NOMO-1 treated with DMSO at 0.1 percent for 48 hours (cell line): ENCODE data around the gene EXOSC1.

Experiments
- DNase-seq: peaks from one replicate; lab custom pipeline; 2025; ENCODE audit not compliant: unreplicated experiment; lab: John Stamatoyannopoulos, UW

EXOSC1 gene

DNA sequence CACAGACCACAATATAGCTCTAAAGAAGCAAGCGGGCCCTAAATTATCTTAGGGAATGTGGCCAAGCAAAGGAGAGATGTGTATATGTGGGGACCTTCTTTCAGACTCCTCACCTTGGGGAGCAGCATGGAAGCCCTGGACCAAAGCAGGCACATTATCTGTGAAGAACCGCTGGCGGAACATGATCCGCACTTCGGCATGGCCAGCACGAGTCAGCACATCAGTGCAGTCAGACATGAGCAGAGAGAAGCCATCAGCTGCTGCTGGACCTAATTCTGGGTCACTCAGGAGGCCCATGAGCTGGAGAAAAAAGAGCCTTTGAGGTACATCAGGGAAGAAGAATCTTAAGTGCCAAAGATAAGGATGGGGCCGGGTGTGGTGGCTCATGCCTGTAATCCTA, 14.1 kb upstream of the EXOSC1 start:
- DNase-seq = no peak

DNA sequence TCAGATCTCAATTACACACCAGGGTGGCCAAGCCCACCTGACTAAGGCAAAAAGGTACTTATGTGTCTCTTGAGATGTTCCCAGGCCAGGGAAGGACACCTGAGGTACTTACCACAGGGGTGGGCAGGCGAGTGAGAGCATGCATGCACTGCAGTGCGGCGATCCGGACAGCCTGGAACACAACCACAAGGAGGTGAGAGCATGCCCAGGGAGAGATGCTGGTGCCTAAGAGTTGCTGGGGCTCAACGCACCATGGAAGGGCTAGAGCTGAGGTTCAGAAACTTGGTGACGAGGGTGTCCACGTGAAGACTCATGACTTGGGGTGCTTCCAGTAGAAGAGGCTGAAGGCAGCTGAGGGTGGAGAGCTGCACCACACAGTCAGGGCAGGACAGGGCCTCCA, 13.3 kb upstream of the EXOSC1 start:
- no peak for DNase-seq

DNA sequence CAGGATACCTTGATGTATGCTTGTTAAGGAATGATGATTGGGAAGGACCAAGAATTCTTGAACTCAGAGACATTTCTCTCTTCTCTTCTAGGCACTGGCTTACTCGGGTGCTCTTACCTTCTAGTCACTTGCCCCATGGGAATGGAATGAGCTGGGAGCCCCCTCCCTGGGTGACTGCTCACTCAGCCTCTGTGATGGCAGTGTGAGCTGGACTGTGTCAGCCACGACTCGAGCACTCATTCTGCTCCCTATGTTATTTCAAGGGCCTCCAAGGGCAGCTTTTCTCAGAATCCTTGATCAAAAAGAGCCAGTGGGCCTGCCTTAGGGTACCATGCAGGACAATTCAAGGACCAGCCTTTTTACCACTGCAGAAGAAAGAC, 10.9 kb upstream of the EXOSC1 start:
- no peak for DNase-seq

DNA sequence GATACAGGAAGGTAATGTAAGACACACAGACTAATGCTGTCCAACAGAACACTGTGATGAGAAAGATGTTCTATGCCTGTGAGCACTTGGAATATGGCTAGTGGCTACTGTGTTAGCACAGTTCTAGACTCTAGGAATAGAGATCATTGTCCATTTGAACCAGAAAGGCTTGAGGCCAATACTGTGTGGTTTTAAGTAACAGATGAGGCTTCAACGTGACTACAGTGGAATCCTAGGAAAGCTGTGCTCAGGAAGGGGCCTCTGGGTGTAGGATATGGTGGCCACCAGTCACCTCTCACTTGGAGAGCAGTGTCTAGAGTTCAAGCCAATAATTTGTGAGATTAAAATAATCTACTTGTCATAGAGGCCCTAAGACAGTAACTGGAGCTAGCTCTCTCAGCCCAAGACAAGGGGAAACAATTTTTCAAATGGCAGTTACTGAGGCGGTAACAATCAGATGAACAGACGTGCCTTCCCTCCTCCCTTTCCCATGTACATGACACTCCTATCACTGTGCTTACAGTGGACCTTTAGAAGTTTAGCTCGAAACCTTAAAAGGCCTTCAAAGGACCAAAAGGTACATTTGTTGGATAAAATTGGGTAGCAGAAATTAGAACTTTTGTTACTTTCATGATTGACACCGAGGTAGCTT, 10.4 kb upstream of the EXOSC1 start:
- DNase-seq = no peak

DNA sequence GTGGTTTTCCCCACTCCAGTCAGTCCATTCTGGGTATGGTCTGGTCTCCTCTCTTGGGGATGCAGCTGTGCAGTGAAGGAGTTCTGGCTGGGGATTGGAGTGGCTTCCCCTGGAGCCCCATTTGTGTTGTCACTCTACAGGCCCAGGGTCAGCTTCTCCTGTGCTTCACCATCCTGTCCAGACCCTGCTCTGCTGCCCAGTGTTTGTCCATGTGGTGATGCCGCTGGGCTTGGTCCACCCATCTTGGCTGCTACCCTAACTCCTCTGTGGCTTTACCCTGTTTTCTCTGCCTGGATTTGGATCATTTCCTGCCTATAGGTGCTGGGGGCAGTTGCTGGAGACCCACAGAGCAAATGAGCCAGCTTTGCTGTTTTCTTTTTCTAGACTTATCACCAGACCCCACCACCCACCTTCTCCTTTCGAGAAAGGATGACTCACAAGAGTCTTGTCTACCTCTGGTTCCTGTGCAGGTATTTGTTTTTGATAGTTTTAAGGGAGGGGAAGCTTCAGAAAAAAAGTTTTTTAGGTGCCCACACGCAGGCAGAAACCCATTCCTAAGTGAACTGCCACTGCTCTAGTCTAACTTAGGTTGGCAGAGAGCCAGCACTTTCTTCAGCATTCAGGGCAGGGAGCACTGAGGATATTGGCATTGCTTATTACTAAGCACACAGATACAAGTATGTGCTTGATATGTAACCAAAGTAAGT, 8.7 kb upstream of the EXOSC1 start:
- DNase-seq = no peak

DNA sequence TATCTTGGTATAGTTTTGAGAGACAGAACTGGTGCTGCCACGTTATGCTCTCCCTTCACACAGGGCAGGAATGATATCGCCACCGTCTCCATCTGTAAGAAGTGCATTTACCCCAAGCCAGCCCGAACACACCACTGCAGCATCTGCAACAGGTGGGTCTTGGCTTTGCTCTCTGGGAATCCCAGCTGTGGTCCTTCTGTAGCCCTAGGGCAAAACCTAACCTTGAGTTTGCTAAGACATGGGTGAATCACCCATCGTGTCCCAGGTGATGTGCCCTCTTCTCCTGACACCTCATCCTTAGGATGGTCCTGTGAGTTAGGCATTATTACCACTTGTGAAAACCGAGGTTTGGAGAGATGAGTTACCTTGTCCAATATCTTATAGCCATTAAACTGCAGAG, 6.5 kb upstream of the EXOSC1 start:
- DNase-seq = no peak

DNA sequence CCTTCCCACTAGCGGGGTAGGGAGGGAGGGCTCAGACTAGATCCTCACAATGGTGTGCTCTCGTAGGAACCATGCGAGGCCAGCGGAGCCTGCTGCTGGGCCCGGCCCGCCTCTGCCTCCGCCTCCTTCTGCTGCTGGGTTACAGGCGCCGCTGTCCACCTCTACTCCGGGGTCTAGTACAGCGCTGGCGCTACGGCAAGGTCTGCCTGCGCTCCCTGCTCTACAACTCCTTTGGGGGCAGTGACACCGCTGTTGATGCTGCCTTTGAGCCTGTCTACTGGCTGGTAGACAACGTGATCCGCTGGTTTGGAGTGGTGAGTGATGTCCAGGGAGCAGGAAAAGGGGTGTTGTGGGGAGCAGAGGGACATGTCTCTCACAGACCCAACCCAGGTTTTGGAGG, 5.8 kb upstream of the EXOSC1 start:
- DNase-seq = no peak

DNA sequence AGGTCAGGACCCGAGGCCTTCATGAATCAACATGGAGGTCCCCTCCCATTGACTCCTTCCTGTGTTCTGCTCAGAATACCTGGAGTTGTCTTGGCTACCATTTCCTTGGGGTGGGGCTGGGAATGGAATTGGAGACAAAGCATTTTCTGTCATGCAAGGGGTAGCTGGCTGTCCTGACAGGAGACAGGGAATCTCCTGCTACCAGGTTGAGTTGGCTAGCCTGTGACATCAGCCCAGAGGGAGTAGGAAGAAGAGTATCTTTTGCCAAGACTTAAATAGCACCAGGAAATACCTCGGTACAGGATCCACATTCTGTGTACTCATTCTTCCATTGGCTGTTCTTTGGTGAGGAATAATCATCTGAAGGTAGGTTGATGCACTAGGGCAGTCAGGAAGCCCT, 5.0 kb upstream of the EXOSC1 start:
- no peak for DNase-seq

DNA sequence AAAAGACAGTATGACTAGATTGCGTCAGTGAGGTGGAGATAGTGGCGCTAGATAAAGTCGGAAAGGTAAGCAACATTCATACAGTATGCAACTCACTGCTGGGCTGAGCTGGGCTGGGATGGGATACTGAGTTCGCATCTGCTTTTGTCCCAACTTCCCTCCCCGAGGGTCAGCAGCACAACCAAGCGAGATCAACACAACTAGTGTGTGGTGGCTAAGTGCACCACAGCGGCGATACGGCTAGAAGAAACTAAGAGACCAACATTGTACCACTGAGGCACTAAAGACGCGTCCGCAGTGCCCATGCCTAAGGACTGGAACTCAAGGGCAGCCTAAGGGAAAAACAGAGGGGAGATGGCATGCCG, 467 bp downstream of the EXOSC1 start:
- no peak for DNase-seq

DNA sequence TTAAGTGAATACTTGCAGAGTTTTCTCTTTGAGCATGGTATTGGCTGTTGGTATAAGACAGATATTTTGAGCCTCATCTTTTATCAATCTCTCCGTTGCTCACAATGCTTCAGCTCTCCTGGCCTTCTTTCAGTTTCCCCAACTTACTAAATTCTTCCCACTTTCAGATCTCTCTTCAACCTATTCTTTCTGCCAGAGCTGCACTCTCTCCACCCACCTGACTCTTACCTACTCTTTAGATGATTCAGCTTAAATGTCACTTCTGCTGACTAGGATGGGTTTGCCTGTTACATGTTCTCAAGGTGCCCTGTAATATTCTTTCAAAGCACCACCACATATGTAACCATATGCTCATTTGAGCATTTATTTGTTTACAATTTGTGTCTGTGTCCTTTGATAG, 1.6 kb downstream of the EXOSC1 start:
- DNase-seq = no peak

DNA sequence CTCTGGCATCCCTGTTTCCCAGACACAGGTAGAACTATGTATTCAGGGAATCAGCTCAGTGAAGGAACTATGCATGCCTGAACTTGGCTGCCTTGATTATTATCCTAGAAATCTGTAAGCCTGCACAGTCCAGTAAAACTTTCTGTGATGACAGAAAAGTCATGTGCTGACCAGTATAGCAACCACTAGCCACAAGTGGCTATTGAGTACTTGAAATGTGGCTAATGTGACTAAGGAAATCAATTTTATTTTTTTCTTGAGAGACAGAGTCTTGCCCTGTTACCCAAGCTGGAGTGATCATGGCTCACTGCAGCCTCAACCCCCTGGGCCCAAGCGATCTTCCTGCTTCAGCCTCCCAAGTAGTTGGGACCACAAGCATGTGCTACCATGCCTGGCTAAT, 3.5 kb downstream of the EXOSC1 start:
- no peak for DNase-seq

DNA sequence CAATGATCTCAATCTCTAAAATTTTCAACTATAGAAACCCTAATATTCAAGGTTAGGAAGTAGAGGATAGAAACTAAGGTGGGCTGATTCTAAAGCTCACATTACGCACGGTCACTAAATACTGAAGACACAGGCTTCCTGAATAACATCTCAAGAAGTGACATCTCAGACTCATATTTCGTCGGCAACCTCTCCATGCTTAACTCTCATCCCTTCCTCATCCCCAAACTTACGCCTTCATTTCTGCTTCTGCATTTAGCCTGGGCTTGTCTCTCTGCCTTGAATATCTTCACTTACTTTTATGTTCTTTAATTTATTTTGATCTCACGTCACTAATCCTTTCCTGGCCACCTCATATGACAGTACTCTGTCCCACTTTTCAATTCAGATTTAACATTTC, 10.6 kb downstream of the EXOSC1 start:
- no peak for DNase-seq

DNA sequence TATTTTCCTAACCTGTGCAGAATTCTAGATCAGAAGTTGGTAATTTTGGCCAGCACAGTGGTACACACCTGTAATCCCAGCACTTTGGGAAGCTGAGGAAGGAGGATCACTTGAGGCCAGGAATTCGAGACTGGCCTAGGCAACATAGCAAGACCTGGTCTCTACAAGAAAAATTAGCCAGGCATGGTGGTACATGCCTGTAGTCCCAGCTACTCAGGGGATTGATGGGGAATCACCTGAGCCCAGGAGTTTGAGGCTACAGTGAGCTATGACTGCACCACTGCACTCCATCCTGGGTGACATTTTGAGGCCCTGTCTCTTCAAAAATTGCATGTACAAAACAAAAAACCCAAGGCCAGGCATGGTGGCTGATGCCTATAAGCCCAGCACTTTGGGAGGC, 11.2 kb downstream of the EXOSC1 start:
- DNase-seq = no peak

DNA sequence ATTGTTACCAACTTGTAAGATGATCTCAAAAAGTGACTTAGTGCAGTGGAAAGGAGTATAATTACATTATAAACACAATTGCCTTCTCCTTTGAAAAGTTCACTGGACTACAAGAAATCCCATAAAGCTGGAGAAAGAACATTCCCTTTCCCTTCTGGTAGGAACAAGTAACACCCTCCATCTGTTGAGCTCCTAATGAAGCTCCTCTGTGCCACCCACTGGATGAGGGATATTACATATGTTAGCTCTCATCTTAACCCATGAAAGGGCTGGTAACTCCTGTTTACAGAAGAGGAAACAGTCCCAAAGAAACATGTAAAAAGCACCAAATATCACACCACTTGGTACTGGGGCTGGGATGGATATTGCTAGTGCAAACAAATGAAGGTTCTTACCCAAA, 11.8 kb downstream of the EXOSC1 start:
- DNase-seq = no peak

DNA sequence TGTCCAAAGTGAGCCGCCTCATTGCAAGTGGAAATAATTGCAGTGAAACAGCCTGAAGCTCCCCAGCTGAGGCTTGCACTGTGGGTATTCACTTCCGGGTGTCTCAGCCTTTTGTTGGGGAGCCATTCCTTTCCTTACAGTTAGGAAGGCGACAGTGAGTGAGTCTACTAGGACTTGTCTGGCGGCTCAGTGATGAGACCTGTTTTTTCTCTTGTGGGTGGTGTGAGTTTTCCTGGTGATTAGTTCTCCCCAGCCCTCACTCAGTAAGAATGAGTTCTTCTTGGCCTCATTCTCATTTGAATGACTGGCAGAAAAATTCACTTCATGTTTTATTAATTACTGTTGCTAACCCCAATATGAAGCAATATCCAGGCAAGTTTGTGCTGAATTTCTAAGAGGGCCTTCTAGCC, 17.2 kb downstream of the EXOSC1 start:
- peak; percentile 55 for DNase-seq

DNA sequence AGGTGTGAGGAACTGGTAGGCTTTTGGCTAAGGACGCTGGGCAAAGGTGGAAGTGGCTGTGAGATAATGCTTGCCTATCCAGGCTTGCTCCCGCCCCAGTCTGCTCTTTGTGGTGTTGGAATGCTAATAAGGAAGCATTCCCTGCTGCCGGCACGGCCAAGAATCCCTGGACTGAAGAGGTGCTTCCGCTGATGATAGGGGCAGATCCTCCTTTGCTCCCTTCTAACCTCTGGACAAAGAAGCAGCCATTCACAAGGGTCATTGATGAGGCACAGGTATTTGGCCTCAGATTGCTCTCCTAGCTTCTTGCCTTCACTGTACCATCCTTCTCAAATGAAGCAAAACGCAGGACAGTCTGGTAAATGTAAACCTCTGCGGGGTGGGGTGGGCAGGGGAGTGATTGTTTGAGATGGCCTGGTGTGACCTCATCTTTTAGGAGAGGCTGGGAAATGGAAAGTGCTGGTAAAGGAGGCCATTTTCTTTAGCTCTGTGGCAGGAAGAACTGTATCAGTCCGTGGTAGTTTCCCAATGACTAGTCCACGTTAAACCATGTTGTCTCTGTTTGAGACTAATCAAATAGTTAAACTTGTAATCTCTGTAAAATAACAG, 18.1 kb downstream of the EXOSC1 start:
- peak; percentile 24 for DNase-seq

DNA sequence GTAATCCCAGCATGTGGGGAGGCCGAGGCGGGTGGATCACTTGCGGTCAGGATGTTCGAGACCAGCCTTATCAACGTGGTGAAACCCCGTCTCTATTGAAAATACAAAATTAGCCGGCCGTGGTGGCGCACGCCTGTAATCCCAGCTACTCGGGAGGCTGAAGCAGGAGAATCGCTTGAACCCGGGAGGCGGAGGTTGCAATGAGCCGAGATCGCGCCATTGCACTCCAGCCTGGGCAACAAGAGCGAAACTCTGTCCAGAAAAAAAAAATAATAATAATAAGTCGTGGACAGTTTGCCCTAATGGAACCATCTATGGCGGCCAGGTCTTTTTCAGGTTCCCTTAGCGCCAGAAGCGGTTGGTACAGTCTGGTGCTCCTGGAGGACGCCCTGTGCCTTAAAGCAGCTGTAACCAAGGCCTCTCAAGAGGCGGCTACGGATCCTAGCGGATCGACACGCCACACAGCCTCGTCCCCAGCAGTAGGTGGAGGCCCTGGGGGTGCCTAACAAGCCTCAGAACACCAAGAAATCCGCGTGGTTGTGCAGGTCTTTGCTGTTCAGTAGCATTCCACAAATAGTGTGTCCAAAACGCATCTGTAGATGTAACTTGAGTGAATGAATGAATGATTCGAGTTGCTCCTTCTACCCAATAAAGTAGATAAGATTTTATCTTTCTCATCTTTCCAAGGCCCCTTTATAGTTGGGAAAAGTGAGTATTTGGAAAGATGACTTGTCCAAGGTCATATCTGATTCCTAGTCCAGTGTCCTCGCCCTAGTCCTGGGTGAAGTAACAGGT, 18.8 kb downstream of the EXOSC1 start:
- DNase-seq = no peak

DNA sequence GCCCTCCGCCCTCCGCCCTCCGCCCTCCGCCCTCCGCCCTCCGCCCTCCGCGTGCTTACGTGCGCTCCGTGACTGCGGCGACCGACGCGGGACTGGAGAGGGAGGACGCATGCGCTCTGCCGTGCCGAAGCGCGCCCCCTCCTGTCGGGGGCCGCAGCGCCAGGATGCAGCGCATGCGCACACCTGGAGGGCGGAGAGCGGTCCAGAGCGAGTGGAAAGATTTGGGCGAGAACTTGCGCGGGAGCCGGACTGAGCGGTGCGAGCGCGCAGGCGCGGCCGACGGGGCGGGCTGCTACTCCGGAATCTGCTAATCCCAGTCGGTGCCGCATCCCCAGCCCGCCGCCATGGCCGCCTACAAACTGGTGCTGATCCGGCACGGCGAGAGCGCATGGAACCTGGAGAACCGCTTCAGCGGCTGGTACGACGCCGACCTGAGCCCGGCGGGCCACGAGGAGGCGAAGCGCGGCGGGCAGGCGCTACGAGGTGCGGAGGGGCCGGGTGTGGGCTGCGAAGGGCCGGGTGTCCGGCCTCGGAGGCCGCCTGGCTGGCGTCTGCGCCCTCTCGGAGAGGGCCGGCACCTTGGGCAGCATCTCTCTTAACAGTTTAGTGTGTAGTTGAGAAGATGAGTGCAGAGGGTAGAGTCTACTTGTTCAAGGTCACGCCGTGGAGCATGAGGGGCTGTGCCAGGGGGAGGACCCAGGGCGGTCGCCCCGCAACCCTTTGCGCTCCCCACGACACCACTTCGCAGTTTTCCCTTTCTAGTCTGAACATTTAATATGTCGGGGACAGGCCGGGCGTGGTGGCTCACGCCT, 19.6 kb downstream of the EXOSC1 start, which contains the start of gene PGAM1:
Gene PGAM1, plus strand, starts transcription at position 228 of the 812 bp plus-strand sequence. Its CDS starts 117 bp downstream, at position 345.
- peak; percentile 96 for DNase-seq

DNA sequence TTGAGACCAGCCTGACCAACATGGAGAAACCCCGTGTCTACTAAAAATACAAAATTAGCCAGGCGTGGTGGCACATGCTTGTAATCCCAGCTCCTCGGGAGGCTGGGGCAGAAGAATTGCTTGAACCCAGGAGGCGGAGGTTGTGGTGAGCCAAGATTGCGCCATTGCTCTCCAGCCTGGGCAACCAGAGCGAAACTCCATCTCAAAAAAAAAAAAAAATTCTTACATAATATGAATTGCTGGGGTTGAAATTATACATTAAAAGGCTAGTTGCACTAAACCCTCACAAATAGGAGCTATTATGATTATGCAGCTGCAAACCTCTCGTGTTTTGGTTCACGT, 22.1 kb downstream of the EXOSC1 start:
- DNase-seq = peak; percentile 24

DNA sequence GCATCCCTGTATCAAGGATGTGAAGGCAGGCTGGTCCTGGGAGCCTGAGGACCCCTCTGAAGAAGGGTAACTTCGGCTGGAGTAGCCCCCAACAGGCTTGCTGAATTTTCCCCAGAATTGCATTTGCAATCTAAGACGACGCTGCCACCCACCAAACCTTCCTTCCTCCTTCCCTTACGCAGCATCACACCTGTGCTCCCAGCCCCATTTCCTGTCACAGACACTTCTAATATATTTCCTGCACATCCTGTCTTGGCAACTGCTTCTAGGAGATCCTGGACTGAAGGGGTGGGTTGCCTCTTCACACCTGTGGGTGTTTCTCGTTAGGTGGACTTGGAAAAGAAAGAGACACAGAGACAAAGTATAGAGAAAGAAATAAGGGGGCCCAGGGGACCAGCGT, 29.2 kb downstream of the EXOSC1 start:
- no peak for DNase-seq

DNA sequence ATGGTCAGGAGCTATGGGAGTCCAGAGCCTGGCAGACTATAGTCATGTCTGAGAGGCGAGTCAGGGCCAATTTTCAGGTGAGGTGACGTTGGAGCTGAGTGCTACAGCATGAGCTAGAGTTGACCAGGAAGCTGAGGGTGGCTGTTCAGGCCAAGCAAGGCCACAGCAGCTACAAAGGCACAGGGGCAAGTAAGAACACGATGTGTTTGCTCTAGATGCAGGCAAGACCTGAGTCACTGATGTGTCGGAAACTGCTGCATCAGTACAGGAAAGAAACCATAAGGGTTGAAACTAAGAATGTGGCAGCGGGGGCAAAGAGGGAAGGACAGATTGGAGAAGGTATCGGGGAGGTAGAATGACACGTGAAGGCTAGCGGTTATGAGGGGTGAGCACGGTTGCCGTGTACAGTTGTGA, 32.9 kb downstream of the EXOSC1 start:
- peak; percentile 64 for DNase-seq
